Stimulated activated CD4-positive, alpha-beta T cell treated with anti-CD3 and anti-CD28 coated beads, Interleukin-4, amount 100 ng/mL, for 24 hours (primary cell): ENCODE measurements around the gene PIGW.

Source experiments
- DNase-seq: peaks from one replicate; pipeline ENCODE4 v3.0.0-alpha.2; 2020

The PIGW gene, protein sequence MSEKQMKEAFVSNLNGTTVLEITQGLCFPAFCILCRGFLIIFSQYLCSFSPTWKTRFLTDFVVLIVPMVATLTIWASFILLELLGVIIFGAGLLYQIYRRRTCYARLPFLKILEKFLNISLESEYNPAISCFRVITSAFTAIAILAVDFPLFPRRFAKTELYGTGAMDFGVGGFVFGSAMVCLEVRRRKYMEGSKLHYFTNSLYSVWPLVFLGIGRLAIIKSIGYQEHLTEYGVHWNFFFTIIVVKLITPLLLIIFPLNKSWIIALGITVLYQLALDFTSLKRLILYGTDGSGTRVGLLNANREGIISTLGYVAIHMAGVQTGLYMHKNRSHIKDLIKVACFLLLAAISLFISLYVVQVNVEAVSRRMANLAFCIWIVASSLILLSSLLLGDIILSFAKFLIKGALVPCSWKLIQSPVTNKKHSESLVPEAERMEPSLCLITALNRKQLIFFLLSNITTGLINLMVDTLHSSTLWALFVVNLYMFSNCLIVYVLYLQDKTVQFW

DNA sequence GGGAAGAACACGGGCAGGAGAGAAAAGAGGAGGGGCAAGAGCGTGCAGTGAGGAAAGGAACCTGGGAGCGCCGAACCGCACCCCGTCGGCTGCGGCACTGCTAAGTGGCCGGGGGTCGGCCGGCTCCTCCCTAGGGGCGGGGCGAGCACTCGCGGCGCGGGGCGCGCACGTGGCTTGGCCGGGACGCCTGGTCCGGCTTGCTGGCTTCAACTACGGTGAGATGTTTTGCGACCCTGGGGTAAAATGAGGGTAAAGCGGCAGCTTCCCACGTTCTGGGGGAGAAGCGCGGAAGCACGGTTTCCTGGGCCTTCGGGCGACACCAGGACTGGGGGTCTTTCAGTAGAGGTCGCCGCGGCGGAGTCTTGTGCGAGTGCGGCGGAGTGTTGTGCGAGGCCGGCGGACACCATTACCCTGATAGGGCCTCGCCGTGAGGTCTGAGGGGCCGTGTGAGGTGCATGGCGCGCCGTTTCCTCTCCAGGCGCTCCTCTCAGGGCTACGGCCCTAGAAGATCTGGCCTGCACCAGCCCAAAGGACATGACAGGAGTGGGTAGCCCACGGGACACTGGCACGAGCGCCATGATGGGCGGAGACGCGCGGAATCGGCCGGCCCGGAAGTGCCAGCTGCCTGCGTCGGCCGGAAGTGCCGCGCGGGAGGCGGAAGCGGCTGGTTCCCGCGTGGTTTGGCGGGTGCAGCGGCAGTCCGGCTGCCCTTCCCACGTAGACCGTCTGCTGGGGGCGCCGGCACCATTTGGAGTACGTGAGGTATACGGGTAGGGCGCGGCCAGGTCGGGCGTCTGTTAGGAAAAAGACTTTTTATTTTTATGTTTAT is at the start of gene PIGW, which contains the start of gene MYO19:
TSS of gene PIGW (plus strand) at position 148 of the 829 bp plus-strand sequence. CDS start 2,115 bp downstream, outside the sequence.
TSS of gene MYO19 (minus strand) at position 29 of the 829 bp plus-strand sequence. CDS start 2,330 bp downstream, outside the sequence.
- DNase-seq, result peak; percentile 89

GRCh38 chr17:36485027-36485426 is 49.8 kb upstream of the PIGW start:
- DNase-seq, result no peak

GRCh38 chr17:36485805-36486203 is 49.0 kb upstream of the PIGW start:
- no peak for DNase-seq

DNA sequence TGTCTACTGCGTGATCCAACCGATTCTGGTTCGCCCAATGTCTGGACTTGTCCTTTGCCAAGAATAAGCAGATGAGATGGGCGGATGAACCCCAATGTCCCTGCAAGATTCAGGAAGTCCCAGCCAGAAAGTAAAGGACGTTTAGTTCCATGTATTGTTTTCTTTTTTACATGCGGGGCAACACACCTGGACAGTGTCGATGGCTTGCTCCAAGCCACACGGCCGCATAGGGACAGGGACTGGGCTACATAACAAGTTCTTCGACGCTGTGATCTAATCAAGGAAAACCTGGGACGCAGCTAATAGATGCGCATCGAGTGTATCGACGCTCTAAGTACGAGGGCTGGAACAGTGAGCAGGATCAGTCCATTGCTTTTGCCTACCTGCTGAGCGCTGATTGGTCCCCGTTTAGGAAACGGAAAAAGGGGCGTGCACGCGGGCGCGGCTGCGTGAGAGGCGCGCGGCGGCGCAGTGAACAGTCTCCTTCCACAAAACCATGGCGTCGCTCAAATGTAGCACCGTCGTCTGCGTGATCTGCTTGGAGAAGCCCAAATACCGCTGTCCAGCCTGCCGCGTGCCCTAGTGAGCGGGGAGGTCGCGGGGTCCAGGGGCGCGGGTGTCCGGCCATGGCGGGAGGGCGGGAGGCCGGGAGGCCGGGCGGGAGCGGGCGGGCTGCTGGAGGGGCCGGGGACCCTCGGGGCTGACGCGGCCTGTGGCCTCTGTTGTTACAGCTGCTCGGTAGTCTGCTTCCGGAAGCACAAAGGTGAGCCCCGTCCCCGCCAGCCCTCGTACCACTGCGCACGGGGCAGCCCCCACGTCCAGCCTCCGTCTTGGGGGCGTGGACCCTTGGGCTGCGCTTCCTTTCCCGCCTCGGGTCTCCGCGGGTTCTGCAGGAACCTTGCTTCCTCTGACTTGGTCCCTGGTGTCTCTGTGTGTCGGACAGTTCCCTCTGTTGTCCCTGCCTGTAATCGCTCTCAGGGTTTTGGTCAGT is 48.3 kb upstream of the PIGW start, which contains the start of gene ZNHIT3:
TSS of gene ZNHIT3 (plus strand) at position 478 of the 991 bp plus-strand sequence. CDS start at position 497, 19 bp downstream.
- peak; percentile 93 for DNase-seq

DNA sequence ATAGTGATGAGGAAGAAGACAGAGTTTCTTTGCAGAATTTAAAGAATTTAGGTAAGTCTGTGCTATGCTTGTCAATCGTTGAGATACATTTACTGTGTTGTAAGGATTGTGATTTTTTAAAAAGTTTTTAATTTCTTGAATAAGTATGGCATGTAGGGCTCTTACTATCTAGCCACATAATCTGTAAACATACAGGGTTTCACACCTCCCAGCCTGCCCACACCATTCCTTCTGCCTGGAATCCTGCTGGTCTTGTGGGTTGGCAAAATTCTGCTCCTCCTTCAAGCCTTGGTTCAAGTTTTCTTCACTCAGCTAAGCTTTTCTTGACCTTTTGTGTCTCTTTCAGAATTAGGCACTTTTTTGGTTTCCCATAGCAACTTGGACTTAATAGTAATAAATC is 40.8 kb upstream of the PIGW start:
- no peak for DNase-seq

DNA sequence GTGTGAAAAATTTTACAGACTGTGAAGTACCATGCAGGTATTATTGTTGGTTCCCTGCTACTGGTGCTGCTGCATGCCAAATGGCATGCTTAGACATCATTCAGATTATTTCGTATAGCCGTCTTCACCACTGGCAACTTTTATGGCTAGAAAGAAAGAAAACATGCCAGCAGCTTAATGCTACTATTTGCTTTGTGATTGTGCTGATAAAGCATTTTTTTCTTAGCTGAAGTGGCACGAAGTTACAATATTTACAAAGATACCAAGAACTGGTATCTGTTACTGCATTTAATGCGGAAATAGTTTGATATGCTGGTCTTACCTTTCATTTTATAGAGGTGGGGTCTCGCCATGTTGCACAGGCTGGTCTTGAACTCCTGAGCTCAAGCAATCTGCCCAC is 40.1 kb upstream of the PIGW start:
- no peak for DNase-seq

DNA sequence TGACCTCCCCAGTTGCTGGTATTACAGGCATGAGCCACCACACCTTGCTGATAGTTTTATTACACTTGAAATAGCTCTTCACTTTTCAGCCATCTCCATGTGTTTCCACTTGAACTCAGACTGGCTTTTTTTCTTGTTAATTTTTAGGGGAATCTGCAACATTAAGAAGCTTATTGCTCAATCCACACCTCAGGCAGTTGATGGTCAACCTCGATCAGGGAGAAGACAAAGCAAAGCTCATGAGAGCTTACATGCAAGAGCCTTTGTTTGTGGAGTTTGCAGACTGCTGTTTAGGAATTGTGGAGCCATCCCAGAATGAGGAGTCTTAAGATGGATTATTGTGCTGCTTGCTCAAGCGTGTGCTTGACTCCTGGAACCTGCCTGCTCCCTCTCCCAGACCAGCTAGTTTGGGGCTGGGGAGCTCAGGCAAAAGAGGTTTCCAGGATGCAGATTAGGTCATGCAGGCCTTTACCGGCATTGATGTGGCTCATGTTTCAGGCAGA is 39.7 kb upstream of the PIGW start:
- DNase-seq, result no peak

GRCh38 chr17:36496018-36496789 is 38.6 kb upstream of the PIGW start:
- DNase-seq, result no peak

DNA sequence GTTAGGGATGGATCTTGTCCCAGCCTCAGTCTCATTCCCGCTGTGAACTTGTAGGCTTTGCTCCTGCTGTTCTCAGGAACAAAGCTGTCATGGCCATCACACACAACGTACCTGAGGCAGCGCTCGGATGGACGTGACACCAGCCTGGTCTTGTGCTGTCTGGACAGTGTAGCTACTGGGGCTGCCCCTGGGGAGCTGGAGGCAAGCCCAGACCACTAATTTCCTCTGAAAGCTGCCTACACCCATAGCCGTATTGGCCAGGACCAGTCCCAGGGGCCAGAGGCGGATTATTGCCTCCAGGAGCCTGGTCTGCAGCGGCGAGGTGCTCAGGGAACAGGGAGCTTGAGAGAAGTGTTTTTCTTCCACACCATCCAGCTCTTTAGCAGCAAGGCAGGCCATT is 36.6 kb upstream of the PIGW start:
- no peak for DNase-seq

DNA sequence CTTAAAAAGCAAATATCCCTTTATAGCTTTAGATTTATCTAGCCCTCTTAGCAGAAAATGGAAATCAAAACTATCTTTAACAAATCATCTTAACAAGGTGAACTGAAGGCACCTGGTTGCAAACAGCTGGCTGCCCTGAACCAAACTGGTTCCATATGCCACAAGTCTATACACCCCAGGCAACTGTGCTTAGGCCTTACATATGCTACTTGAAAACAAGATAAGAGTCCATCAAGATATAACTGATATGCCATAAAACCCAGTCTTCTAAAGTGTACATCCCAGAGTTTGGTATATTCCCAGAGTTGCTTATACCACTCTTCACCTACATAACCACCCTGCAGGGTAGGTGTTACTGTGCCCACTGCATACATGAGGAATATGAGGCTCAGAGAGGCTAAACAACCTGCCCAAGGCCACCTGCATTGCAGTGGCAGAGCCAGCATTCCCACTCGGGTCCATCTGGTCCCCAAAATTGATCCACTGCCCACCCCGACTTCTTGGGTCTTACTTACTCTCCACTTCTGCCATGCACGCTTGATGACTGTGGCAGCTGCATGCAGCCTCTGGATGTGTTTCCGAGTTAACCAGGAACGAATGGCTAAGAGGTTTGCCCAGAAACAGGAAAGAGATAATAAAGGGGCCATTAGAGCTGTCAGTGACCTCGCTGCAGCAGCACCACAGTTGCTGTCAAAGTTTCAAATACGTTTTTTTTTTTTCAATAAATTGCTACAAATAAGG is 36.1 kb upstream of the PIGW start:
- DNase-seq, result no peak

DNA sequence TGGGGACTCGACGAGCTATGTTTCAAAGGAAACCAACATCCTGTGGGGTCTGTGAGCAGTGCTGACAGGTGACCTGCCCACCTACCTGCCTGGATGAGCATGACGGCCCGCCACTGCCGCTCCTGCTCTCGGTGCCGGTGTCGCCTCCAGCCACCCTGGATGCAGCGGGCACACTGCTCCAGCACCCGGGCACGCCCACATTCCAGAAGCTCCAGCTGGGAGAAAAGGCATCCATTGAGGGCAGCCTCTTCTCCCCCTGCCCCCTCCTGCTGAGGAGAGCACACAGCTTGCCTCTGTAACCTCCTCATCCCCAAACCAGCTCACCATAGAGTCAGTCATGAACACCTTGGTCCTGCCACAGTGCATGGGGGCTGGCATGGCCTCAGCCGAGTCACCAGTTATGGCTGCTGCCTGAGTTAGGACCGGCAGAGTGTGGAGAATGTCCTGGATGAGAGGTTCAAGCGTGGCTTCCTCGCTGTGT is 34.0 kb upstream of the PIGW start:
- no peak for DNase-seq

DNA sequence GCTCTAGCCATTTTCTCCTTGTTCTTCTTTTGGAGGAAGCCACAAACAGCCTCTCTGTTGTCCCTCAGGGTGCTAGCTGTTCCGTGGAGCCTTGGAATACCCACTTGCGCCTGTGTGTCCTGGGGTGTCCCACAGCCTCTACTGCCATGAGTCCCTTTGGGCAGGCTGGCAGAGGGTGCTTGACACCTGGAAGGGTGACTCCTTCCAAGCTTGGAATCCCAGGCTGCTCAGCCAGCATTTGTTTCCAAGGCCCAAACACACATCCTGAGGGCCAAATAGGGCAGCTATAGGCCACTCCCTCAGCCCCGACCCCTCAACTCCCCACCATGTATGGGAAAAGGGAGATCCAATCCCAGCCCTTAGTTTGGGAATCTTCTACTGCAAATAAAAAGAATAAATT is 33.4 kb upstream of the PIGW start:
- no peak for DNase-seq

DNA sequence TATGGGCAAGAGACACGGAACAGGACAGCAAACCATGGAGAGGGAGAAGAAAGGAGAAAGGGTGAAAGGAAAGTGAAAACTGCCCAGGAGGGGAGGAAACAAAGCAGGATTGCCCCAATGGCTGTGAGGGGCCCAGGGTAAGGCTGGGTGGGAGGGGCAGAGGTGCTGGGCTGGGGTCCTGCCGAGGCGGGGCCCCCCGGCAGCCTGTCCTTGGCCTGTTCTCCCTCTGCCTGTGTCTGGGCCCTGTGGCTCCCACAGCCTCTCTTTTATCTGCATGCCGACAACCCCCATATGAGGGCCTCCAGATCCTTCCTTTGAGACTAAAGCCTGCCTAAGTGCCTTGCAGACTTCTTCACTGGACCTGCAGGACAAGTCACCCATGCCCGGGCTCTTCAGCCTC is 32.8 kb upstream of the PIGW start:
- no peak for DNase-seq

DNA sequence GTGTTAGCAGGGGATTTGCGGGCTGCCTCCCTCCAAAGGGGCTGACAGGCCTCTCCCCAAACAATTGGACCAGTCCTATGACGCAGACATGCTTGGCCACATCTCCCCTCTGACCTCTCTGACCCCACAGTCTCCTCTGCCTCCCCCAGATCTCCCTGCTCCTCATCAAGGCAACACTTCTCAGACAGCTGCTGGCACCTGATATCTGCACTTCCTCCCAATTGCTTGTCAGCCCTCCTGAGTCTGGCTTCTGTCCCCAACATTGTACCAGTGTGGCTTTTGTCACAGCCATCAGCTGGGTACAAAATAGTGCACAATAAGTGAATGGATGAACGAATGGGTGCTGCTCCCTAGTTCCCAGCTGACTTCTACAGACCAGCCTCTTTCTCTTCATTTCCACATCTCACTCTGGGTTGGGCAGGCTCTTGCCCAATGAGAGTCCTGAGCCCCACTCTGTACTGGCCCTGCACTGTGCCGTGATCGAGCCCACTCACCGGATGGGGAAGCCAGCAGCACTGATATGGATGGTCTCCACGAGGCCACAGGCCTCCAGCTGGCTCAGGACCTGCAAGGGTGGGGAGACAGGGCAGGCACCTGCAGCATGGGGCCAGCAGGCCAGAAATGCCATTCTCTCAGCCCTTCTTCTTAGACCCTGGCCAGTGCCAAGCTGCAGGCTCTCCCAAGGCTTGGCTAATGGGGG is 31.2 kb upstream of the PIGW start:
- DNase-seq, result no peak

GRCh38 chr17:36504156-36504545 is 30.6 kb upstream of the PIGW start:
- DNase-seq, result no peak

DNA sequence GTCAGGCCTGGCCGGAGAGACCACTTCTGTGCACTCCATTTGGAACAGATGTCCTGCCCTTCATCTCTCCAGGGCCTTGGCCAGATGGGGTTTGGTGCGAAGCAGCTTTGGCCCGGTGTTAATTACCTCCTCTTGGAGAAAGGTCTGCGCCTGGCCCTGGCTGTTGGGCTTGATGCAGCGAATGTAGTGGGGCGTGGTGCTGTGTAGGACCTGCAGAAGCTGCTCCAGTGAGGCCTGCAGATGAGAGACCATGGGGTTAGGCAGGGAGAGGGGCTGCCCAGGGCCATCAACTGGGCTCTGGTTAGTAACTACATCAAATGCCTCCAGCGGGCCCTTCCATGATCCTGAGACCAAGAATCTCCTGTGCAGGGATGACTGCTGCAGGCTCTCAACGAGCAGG is 29.6 kb upstream of the PIGW start:
- no peak for DNase-seq

DNA sequence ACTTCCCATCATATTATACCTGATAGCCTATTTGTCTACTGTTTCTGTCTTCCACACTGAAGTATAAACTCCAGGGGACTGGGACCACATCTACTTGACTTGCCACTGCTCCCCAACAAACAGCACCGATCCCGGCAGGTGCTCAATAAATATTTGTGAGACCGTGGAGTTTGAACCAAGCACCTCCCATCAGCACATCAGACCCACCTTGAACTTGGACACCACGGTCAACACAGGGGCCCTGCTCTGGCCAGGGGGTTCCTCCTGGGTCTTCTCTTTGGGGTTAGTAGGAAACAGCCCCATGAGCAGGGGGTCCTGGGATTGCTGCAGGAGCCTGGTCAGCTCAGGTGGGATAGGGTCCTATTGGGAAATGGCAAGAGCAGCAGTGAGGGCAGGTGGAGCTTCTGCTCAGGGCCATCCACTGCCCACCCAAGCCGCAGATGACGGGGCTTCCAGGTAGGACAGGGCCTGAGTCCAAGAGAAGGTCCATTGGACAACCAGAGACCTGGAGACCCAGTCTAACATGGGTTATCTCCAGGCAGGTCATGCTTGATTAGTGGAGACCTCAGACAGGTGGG is 28.4 kb upstream of the PIGW start:
- DNase-seq, result no peak

DNA sequence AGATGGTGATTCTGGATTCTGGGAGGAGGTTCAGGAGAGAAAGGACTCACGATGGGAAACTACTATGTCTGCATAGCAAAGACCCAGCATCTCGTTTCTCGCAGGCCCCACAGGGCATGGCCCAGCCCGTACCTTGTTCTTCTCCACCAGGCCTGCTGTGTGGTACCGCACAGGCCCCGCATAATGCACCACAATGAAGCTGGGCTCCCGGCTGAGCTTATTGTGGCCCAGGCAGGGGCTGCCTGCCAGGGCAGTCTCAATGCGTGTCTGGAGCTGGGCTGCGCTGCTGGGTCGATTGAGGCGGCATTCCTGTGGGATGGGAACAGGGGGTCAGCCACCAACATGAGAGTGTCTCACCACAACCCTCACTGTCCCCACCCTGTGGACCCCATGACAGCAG is 28.0 kb upstream of the PIGW start:
- DNase-seq, result no peak

GRCh38 chr17:36507266-36507665 is 27.5 kb upstream of the PIGW start:
- no peak for DNase-seq
